ENCODE data around the gene SIRT6.
A peak's percentile ranks its signal among the peaks of the same experiment; 100 is the strongest.
"Not testable (repeated sequence)": the region's sequence is repeated elsewhere in the genome, so short reads cannot be mapped to it uniquely, and the experiment has no call there.

Gene SIRT6

GRCh38 chr19:4182084-4182810 lies at the start of gene SIRT6, which contains the start of gene ANKRD24:
TSS of gene SIRT6 (minus strand) at chr19:4182563. CDS start at chr19:4182539, 24 bp downstream.
TSS of gene ANKRD24 (plus strand) at chr19:4182689. CDS start at chr19:4186426, 3,737 bp downstream.
- peak; percentile 97 for DNase-seq

- DNase-seq = not testable (repeated sequence)
These were observed 49.8 kb upstream of the SIRT6 start for GRCh38 chr19:4232139-4232538.

GRCh38 chr19:4231521-4231920 lies 49.2 kb upstream of the SIRT6 start:
- DNase-seq = not testable (repeated sequence)

GRCh38 chr19:4230237-4230636 lies 47.9 kb upstream of the SIRT6 start:
- not testable (repeated sequence) for DNase-seq

- DNase-seq = peak; percentile 23
These were observed 47.0 kb upstream of the SIRT6 start, which contains the start of gene EBI3 for GRCh38 chr19:4229179-4229931. TSS of gene EBI3 (plus strand) at chr19:4229523. CDS start at chr19:4229551, 28 bp downstream.

- no peak for DNase-seq
These were observed 46.4 kb upstream of the SIRT6 start for GRCh38 chr19:4228765-4229178.

GRCh38 chr19:4227771-4228170 lies 45.4 kb upstream of the SIRT6 start:
- no peak for DNase-seq

- no peak for DNase-seq
These were observed 43.5 kb upstream of the SIRT6 start for GRCh38 chr19:4225885-4226284.

- no peak for DNase-seq
These were observed 42.1 kb upstream of the SIRT6 start for GRCh38 chr19:4224470-4224869.

- no peak for DNase-seq
These were observed 37.8 kb upstream of the SIRT6 start for GRCh38 chr19:4220188-4220587.

- not testable (repeated sequence) for DNase-seq
These were observed 36.2 kb upstream of the SIRT6 start for GRCh38 chr19:4218523-4218922.

- DNase-seq = no peak
These were observed 35.3 kb upstream of the SIRT6 start for GRCh38 chr19:4217429-4218264.

- DNase-seq = no peak
These were observed 34.5 kb upstream of the SIRT6 start for GRCh38 chr19:4216846-4217245.

GRCh38 chr19:4215807-4216206 lies 33.4 kb upstream of the SIRT6 start:
- DNase-seq = no peak

GRCh38 chr19:4213116-4213515 lies 30.8 kb upstream of the SIRT6 start:
- no peak for DNase-seq

- DNase-seq = no peak
These were observed 27.9 kb upstream of the SIRT6 start for GRCh38 chr19:4210166-4210731.

GRCh38 chr19:4208385-4209094 lies 26.2 kb upstream of the SIRT6 start:
- no peak for DNase-seq

- DNase-seq = no peak
These were observed 24.6 kb upstream of the SIRT6 start for GRCh38 chr19:4206818-4207484.

GRCh38 chr19:4201798-4202197 lies 19.4 kb upstream of the SIRT6 start:
- DNase-seq = no peak

- no peak for DNase-seq
These were observed 18.7 kb upstream of the SIRT6 start for GRCh38 chr19:4200940-4201542.

GRCh38 chr19:4199699-4200293 lies 17.4 kb upstream of the SIRT6 start:
- DNase-seq = no peak

Data from activated naive CD4-positive, alpha-beta T cell treated with anti-CD3 and anti-CD28 coated beads, Interleukin-2, amount 50 U/mL, for 16 hours (primary cell).